PC-9 (cell line): Measurements from ENCODE around the gene SEC16A. TPM values are rescaled to one million over a fixed set of nuclear protein-coding genes. Genes with fewer than 3 reads are reported as not detected.

Experiments used
- BruUV-seq: library from RNA; stranded (reverse); fragments of 400-500 nt; replicated peaks from 2 replicates; lab custom pipeline; 2021; lab: Mats Ljungman, UMichigan
- CTCF ChIA-PET: fragments of 300-600 bp; sonication (Branson Sonifier 250); formaldehyde crosslinking; loops from one replicate; lab custom pipeline; 2022; ENCODE audit warnings: antibody characterized with exemption; lab: Charles Lee
- POLR2A ChIA-PET: fragments of 300-600 bp; sonication (Branson Sonifier 250); formaldehyde crosslinking; loops from one replicate; lab custom pipeline; 2022; ENCODE audit warnings: antibody characterized with exemption; ENCODE audit not compliant: unreplicated experiment; lab: Charles Lee
- DNase-seq, 2 experiments: peaks; one replicate each; pipeline versions ENCODE4 v3.0.0 to v3.0.0-alpha.2; 2015 to 2022; ENCODE audit warnings: mixed read lengths in 1 of 2
- H2AFZ ChIP-seq: fragments of 200-600 bp; sonication (generic); 2 replicates; pipeline ENCODE4 v1.8.1; 2017; ENCODE audit warnings: antibody characterized with exemption
- H3F3A ChIP-seq: fragments of 200-600 bp; sonication (generic); 2 replicates; pipeline ENCODE4 v1.8.1; 2017; ENCODE audit warnings: antibody characterized with exemption, mild to moderate bottlenecking, low read depth; ENCODE audit not compliant: insufficient read depth
- H3K27ac ChIP-seq: fragments of 200-600 bp; sonication (generic); 2 replicates; pipeline ENCODE4 v1.6.1; 2016; ENCODE audit warnings: mixed run types
- H3K27me3 ChIP-seq: fragments of 200-600 bp; sonication (generic); 2 replicates; pipeline ENCODE4 v1.6.1; 2016; ENCODE audit warnings: low read depth, mixed run types; ENCODE audit not compliant: insufficient read depth
- H3K36me3 ChIP-seq: fragments of 200-600 bp; sonication (generic); 2 replicates; pipeline ENCODE4 v1.6.1; 2016; ENCODE audit warnings: low read depth, mixed run types
- H3K4me1 ChIP-seq: fragments of 200-600 bp; sonication (generic); replicated peaks from 2 replicates; pipeline ENCODE4 v1.6.1; 2016; ENCODE audit warnings: mixed run types; ENCODE audit not compliant: insufficient read depth
- H3K4me2 ChIP-seq: fragments of 200-600 bp; sonication (generic); 2 replicates; pipeline ENCODE4 v1.6.1; 2017; ENCODE audit warnings: mixed run types
- H3K4me3 ChIP-seq: fragments of 200-600 bp; sonication (generic); 2 replicates; pipeline ENCODE4 v1.6.1; 2016; ENCODE audit warnings: mixed run types
- H3K79me2 ChIP-seq: fragments of 200-600 bp; sonication (generic); 2 replicates; pipeline ENCODE4 v1.6.1; 2017; ENCODE audit warnings: low read depth, mixed run types
- H3K9me2 ChIP-seq: fragments of 200-600 bp; sonication (generic); 2 replicates; pipeline ENCODE4 v1.8.1; 2017; ENCODE audit warnings: mild to moderate bottlenecking; ENCODE audit not compliant: insufficient read depth
- H3K9me3 ChIP-seq: fragments of 200-600 bp; sonication (generic); 2 replicates; pipeline ENCODE4 v1.8.1; 2016; ENCODE audit warnings: low read depth; ENCODE audit not compliant: insufficient read depth
- H4K20me1 ChIP-seq: fragments of 200-600 bp; sonication (generic); 2 replicates; pipeline ENCODE4 v1.8.1; 2017; ENCODE audit not compliant: insufficient read depth
- CTCF ChIP-seq: fragments of 200-600 bp; sonication (generic); conservative IDR thresholded peaks from 2 replicates; pipeline ENCODE4 v1.6.1; 2017; ENCODE audit warnings: mixed run types, antibody characterized with exemption, mild to moderate bottlenecking, moderate library complexity
- EZH2 ChIP-seq: fragments of 200-600 bp; sonication (generic); IDR thresholded peaks from 2 replicates; pipeline ENCODE4 v1.8.0; 2017; ENCODE audit warnings: antibody characterized with exemption, low read depth
- intact Hi-C: fragments of 100-400 bp; cut with micrococcal nuclease; formaldehyde crosslinking; loops from one replicate; pipeline ENCODE4 v1.10.0; 2022; ENCODE audit not compliant: unreplicated experiment
- total RNA-seq: library from RNA; stranded (reverse); gene quantifications from 2 replicates; pipeline ENCODE4 v1.2.3, GENCODE V29; 2021

The SEC16A gene
- total RNA-seq, 1 experiment from 2014 or later: 81.8 TPM

- Histone ChIP-seq H3K4me3 (peak overlapping the region; percentile 96), H3K4me2 (peak overlapping the region; percentile 91), H3K27ac (peak overlapping the region; percentile 97), H3K9me2 (no peaks in the 10 kb centered on the region), H2AFZ (peak overlapping the region; percentile 87), H3K79me2 (peaks cover 53% of the 10 kb centered on the region), H3K36me3 (0 out of 2 replicates have a peak, but pooled peaks cover 3% of the 10 kb centered on the region), H3K4me1 (peaks cover 15% of the 10 kb centered on the region), H4K20me1 (peaks cover 45% of the 10 kb centered on the region), H3F3A (peaks cover 19% of the 10 kb centered on the region; the same call in 1 of the 2 replicates), H3K9me3 (no peaks in the 10 kb centered on the region), H3K27me3 (no peaks in the 10 kb centered on the region)
- POLR2A ChIA-PET: interaction anchor here (0.6 to 1.0 kb wide), 6 partner anchors 85 to 768 kb away, joined by 3 to 8 read pairs (median 5); partner anchors contain the start of gene DNLZ
- peak; percentile 76 to 98 for DNase-seq
- CTCF ChIA-PET: interaction anchor here (0.6 to 3.1 kb wide), 7 partner anchors 60 to 203 kb away, joined by 3 to 19 read pairs (median 4); partner anchors contain the start of gene AGPAT2
- intact Hi-C loops: loop anchor here (2.0 to 10.0 kb wide), 4 partner anchors 139 to 366 kb away; partner anchors contain the start of genes CCDC183, TMEM141 and TMEM250
- TF ChIP-seq CTCF (0 out of 2 replicates have a peak, but pooled peaks have one; percentile 9), EZH2 (no peak)
- TSS peak; percentile 53 for BruUV-seq
These were observed 831 bp upstream of the SEC16A start for GRCh38 chr9:136483589-136484152.

GRCh38 chr9:136482046-136482792 is 621 bp downstream of the SEC16A start:
- peaks cover 15% of the 10 kb centered on the region for H3K4me1 ChIP-seq
- H3K4me2 ChIP-seq: peak overlapping the region; percentile 92
- ChIA-PET CTCF (no interaction called here), POLR2A (no interaction called here)
- DNase-seq: peak in 1 of 2 experiments; percentile 17
- intact Hi-C loops: loop anchor here (5.0 to 10.0 kb wide), 3 partner anchors 137 to 365 kb away; partner anchors contain the start of genes CCDC183, TMEM141 and TMEM250
- H2AFZ ChIP-seq: peak overlapping the region; percentile 76
- H3K9me3 ChIP-seq: no peaks in the 10 kb centered on the region
- H3K4me3 ChIP-seq: peak overlapping the region; percentile 92
- peaks cover 60% of the 10 kb centered on the region for H4K20me1 ChIP-seq
- TF ChIP-seq EZH2 (no peak), CTCF (no peak)
- H3F3A ChIP-seq: peaks cover 19% of the 10 kb centered on the region; the same call in 1 of the 2 replicates
- H3K9me2 ChIP-seq: no peaks in the 10 kb centered on the region
- no peaks in the 10 kb centered on the region for H3K27me3 ChIP-seq
- BruUV-seq: TSS peak; percentile 68
- peak overlapping the region; percentile 85 for H3K27ac ChIP-seq
- H3K79me2 ChIP-seq: peaks cover 68% of the 10 kb centered on the region
- H3K36me3 ChIP-seq: peaks cover 10% of the 10 kb centered on the region; the same call in 1 of the 2 replicates

- Histone ChIP-seq H3K9me3 (no peaks in the 10 kb centered on the region), H3K27ac (no peak overlapping the region), H3K27me3 (no peaks in the 10 kb centered on the region), H3K4me3 (peak overlapping the region; percentile 92), H3K79me2 (peaks cover 70% of the 10 kb centered on the region), H4K20me1 (peaks cover 67% of the 10 kb centered on the region), H3K36me3 (peaks cover 15% of the 10 kb centered on the region; the same call in 1 of the 2 replicates), H3K4me2 (peak overlapping the region; percentile 92), H3K4me1 (peaks cover 15% of the 10 kb centered on the region), H2AFZ (no peak overlapping the region), H3K9me2 (no peaks in the 10 kb centered on the region), H3F3A (peaks cover 19% of the 10 kb centered on the region; the same call in 1 of the 2 replicates)
- intact Hi-C loops: loop anchor here (5.0 to 10.0 kb wide), 3 partner anchors 137 to 364 kb away; partner anchors contain the start of genes CCDC183, TMEM141 and TMEM250
- no TSS peak for BruUV-seq
- ChIA-PET CTCF (no interaction called here), POLR2A (interaction anchor here (0.7 kb wide), 1 partner anchor 38 kb away, joined by 3 read pairs; no protein-coding TSS in a partner anchor)
- no peak for DNase-seq
- TF ChIP-seq EZH2 (no peak), CTCF (no peak)
These were observed 1.3 kb downstream of the SEC16A start for GRCh38 chr9:136481558-136481957.
